ENCODE results near the gene CDC37L1. TPM values are rescaled to one million over a fixed set of nuclear protein-coding genes. Genes with fewer than 3 reads are reported as not detected.

Gene CDC37L1
- total RNA-seq, result 10 to 100 TPM; 18.4 to 22.2 TPM
- polyA plus RNA-seq (2013, experiment 1 of 2), result 10.1 TPM
- polyA plus RNA-seq (2013, experiment 2 of 2), result 10.5 TPM
- long read RNA-seq, experiment 1, transcript CDC37L1-201 (7 exons, 3,502 nt), result major isoform, 10 of 16 reads
- long read RNA-seq, experiment 1, partial matches to known transcripts, result 2 of 16 reads
- long read RNA-seq, experiment 1, other reads (novel, unspliced or antisense), result 3 of 16 reads
- long read RNA-seq, experiment 2, transcript CDC37L1-201 (7 exons, 3,502 nt), result major isoform, 35 of 41 reads
- long read RNA-seq, experiment 2, partial matches to known transcripts, result 1 of 41 reads
- long read RNA-seq, experiment 2, other reads (novel, unspliced or antisense), result 4 of 41 reads
- long read RNA-seq, experiment 3, transcript CDC37L1-201 (7 exons, 3,502 nt), result major isoform, 92 of 99 reads
- long read RNA-seq, experiment 3, partial matches to known transcripts, result 4 of 99 reads
- long read RNA-seq, experiment 3, other reads (novel, unspliced or antisense), result 1 of 99 reads
- long read RNA-seq, experiment 4, transcript CDC37L1-201 (7 exons, 3,502 nt), result major isoform, 17 of 21 reads
- long read RNA-seq, experiment 4, partial matches to known transcripts, result 2 of 21 reads
- long read RNA-seq, experiment 4, other reads (novel, unspliced or antisense), result 2 of 21 reads

DNA sequence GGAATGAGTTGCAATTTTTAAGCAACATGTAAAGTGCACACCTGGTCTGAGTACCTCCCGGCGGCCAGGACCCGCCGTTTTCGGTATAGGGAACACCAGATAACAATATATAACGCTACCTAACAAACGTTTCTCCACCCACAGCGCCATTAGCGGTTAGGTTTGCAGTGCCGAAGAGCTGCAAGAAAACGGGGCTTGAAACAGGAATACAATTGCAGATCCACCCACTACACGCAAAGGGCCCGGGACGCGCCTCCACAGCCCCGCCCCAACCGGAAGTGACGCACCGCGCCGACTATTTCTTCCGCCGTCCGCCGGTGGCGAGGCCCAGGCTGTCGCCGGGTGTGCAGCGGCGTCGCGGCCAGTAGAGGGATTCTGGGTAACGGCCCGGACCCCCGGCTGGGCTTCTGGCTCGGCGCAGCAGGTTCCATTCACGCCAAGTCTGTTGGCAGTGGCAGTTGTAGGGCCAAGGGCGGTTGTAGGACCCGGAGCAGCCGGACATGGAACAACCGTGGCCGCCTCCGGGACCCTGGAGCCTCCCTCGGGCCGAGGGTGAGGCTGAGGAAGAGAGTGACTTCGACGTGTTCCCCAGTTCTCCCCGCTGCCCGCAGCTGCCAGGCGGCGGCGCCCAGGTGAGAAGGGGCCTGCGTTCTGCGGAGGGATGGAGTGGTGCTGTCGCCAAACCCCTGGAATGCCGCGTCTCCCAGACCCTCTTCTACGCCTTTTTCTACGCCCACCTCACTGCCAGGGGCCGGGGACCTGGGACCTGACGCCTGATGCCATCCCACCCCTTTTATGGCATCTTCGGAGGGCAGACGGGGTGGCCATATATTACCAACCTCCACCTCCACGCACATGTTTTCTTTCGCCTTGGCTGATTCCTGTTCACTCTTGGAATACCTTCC lies at the start of gene CDC37L1:
Gene CDC37L1, plus strand, starts transcription at position 302 of the 905 bp plus-strand sequence. Its CDS starts 199 bp downstream, at position 501.
- Mint-ChIP-seq H3K36me3 (ENCODE audit: low read depth) (no peaks in the 10 kb centered on the region), H3K27me3 (ENCODE audit: insufficient read depth) (no peaks in the 10 kb centered on the region), H3K4me1 (peaks cover 10% of the 10 kb centered on the region), H3K9me3 (no peaks in the 10 kb centered on the region), H3K4me3 (no peak within 1 kb of the TSS), H3K27ac (no peak within 1 kb of the TSS)
- H3K36me3 ChIP-seq (ENCODE audit: control insufficient read depth, insufficient read depth, low read length), result no peaks in the 10 kb centered on the region
- 0 to 2% methylated on average over 18 to 66 of the region's 66 CpGs for WGBS, 2 experiments (ENCODE audit: insufficient coverage in 1 of 2, insufficient read length in 1 of 2)
- H3K4me3 ChIP-seq (ENCODE audit: low read length), result peak within 1 kb of the TSS; percentile 92
- DNase-seq, result peak; percentile 99
- no peaks in the 10 kb centered on the region for H3K9me3 ChIP-seq (ENCODE audit: control insufficient read depth, low read length)
- peak within 1 kb of the TSS; percentile 88 for H3K9ac ChIP-seq (ENCODE audit: extremely low read depth, low read length, poor library complexity, severe bottlenecking)
- no peaks in the 10 kb centered on the region for H3K27me3 ChIP-seq (ENCODE audit: control insufficient read depth, insufficient read depth, low read length, poor library complexity, severe bottlenecking)
- H3K27ac ChIP-seq (ENCODE audit: low read depth, low read length), result peak within 1 kb of the TSS; percentile 81
- H3K4me1 ChIP-seq (ENCODE audit: control insufficient read depth, insufficient read depth, low read length), result peaks cover 3% of the 10 kb centered on the region
- TF ChIP-seq, protein P1, sequence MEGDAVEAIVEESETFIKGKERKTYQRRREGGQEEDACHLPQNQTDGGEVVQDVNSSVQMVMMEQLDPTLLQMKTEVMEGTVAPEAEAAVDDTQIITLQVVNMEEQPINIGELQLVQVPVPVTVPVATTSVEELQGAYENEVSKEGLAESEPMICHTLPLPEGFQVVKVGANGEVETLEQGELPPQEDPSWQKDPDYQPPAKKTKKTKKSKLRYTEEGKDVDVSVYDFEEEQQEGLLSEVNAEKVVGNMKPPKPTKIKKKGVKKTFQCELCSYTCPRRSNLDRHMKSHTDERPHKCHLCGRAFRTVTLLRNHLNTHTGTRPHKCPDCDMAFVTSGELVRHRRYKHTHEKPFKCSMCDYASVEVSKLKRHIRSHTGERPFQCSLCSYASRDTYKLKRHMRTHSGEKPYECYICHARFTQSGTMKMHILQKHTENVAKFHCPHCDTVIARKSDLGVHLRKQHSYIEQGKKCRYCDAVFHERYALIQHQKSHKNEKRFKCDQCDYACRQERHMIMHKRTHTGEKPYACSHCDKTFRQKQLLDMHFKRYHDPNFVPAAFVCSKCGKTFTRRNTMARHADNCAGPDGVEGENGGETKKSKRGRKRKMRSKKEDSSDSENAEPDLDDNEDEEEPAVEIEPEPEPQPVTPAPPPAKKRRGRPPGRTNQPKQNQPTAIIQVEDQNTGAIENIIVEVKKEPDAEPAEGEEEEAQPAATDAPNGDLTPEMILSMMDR (conservative IDR thresholded peaks at IDR 0.05), result peak; percentile 85

DNA sequence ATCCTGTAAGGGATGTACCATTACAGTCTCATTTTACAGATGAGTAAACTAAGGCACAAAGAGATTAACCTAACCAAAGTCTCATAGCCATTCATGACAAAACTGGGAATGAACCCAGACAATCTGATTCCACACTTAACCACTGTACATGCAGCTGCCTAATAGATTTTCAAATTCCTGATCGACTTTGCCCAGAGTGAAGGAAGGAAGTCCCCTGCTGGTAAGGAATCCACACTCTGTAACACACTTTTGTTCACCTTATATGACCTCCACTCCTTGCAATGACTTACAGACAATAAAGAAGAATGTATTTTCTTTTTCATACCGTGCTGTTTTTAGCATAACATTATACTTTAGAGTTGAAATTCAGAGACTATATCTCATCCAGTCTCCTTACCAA lies 48.5 kb upstream of the CDC37L1 start:
- TF ChIP-seq, protein P1 (conservative IDR thresholded peaks at IDR 0.05), result peak; percentile 27
- Histone ChIP-seq H3K4me1 (ENCODE audit: control insufficient read depth, insufficient read depth, low read length) (no peaks in the 10 kb centered on the region), H3K4me3 (ENCODE audit: low read length) (no peak overlapping the region), H3K27ac (ENCODE audit: low read depth, low read length) (no peak overlapping the region), H3K9ac (ENCODE audit: extremely low read depth, low read length, poor library complexity, severe bottlenecking) (no peak overlapping the region), H3K27me3 (ENCODE audit: control insufficient read depth, insufficient read depth, low read length, poor library complexity, severe bottlenecking) (no peaks in the 10 kb centered on the region), H3K36me3 (ENCODE audit: control insufficient read depth, insufficient read depth, low read length) (no peaks in the 10 kb centered on the region), H3K9me3 (ENCODE audit: control insufficient read depth, low read length) (no peaks in the 10 kb centered on the region)
- WGBS, 2 experiments (ENCODE audit: insufficient coverage in 1 of 2, insufficient read length in 1 of 2), result 33 to 40% methylated on average over 1 to 2 of the region's 2 CpGs
- DNase-seq, result no peak
- Mint-ChIP-seq H3K36me3 (ENCODE audit: low read depth) (no peaks in the 10 kb centered on the region), H3K9me3 (no peaks in the 10 kb centered on the region), H3K27me3 (ENCODE audit: insufficient read depth) (no peaks in the 10 kb centered on the region), H3K27ac (no peak overlapping the region), H3K4me3 (no peak overlapping the region), H3K4me1 (peaks cover 11% of the 10 kb centered on the region)

DNA sequence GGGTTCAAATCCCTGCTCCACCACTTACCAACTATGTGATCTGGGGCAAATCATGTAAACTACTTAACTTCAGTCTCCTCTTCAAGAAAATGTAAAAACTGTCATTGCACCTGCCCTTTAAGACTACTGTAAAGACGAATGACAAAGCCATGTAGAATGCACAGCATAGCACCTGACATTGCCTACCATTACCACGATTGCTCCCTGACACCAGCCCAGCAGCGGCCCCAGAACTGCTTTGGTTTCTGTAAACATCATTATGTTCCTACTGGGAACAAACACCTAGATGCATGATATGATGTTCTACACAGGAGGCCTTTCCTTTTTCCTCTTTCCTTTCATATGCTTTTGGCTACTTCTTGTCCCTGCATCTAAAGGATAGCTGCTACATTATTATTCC lies 40.4 kb upstream of the CDC37L1 start:
- Mint-ChIP-seq H3K27ac (no peak overlapping the region), H3K4me1 (peaks cover 10% of the 10 kb centered on the region), H3K36me3 (ENCODE audit: low read depth) (no peaks in the 10 kb centered on the region), H3K9me3 (no peaks in the 10 kb centered on the region), H3K4me3 (no peak overlapping the region), H3K27me3 (ENCODE audit: insufficient read depth) (no peaks in the 10 kb centered on the region)
- TF ChIP-seq, protein P1 (conservative IDR thresholded peaks at IDR 0.05), result no peak
- H3K27me3 ChIP-seq (ENCODE audit: control insufficient read depth, insufficient read depth, low read length, poor library complexity, severe bottlenecking), result no peaks in the 10 kb centered on the region
- H3K4me1 ChIP-seq (ENCODE audit: control insufficient read depth, insufficient read depth, low read length), result no peaks in the 10 kb centered on the region
- H3K9me3 ChIP-seq (ENCODE audit: control insufficient read depth, low read length), result no peaks in the 10 kb centered on the region
- 74 to 82% methylated on average over 2 to 3 of the region's 3 CpGs for WGBS, 2 experiments (ENCODE audit: insufficient coverage in 1 of 2, insufficient read length in 1 of 2)
- H3K4me3 ChIP-seq (ENCODE audit: low read length), result no peak overlapping the region
- no peak overlapping the region for H3K27ac ChIP-seq (ENCODE audit: low read depth, low read length)
- H3K36me3 ChIP-seq (ENCODE audit: control insufficient read depth, insufficient read depth, low read length), result no peaks in the 10 kb centered on the region
- no peak for DNase-seq
- no peak overlapping the region for H3K9ac ChIP-seq (ENCODE audit: extremely low read depth, low read length, poor library complexity, severe bottlenecking)

All from endodermal cell (in vitro differentiated cells).